Measurements from ENCODE around the gene XPO4.

Gene XPO4

GRCh38 chr13:20803180-20803965 is 99.2 kb downstream of the XPO4 start:
- TF ChIP-seq CTCF (IDR thresholded peaks at IDR 0.05; ENCODE audit: low read depth, low read length): no peak
- DNase-seq (ENCODE audit: low read depth in 2 of 2): no peak
- no peak overlapping the region for H3K4me3 ChIP-seq (replicated peaks in 1 of 2; ENCODE audit: low read depth in 2 of 2, low read length in 2 of 2)

- TF ChIP-seq CTCF (IDR thresholded peaks at IDR 0.05; ENCODE audit: low read depth, low read length): no peak
- no peak overlapping the region for H3K4me3 ChIP-seq (replicated peaks in 1 of 2; ENCODE audit: low read depth in 2 of 2, low read length in 2 of 2)
- DNase-seq (ENCODE audit: low read depth in 2 of 2): no peak
These were observed 100.8 kb downstream of the XPO4 start for GRCh38 chr13:20801707-20802106.

GRCh38 chr13:20799726-20800416 is 102.7 kb downstream of the XPO4 start:
- no peak overlapping the region for H3K4me3 ChIP-seq (replicated peaks in 1 of 2; ENCODE audit: low read depth in 2 of 2, low read length in 2 of 2)
- no peak for TF ChIP-seq CTCF (IDR thresholded peaks at IDR 0.05; ENCODE audit: low read depth, low read length)
- peak; percentile 51 to 52 for DNase-seq (ENCODE audit: low read depth in 2 of 2)

GRCh38 chr13:20798027-20798426 is 104.5 kb downstream of the XPO4 start:
- DNase-seq (ENCODE audit: low read depth in 2 of 2): no peak

GRCh38 chr13:20796791-20797508 is 105.6 kb downstream of the XPO4 start:
- no peak for TF ChIP-seq CTCF (IDR thresholded peaks at IDR 0.05; ENCODE audit: low read depth, low read length)
- DNase-seq (ENCODE audit: low read depth in 2 of 2): peak in 1 of 2 donors; percentile 10
- H3K4me3 ChIP-seq (replicated peaks in 1 of 2; ENCODE audit: low read depth in 2 of 2, low read length in 2 of 2): no peak overlapping the region

More at GRCh38 chr13:20798027-20798426, 104.5 kb downstream of the XPO4 start:
- H3K4me3 ChIP-seq (replicated peaks in 1 of 2; ENCODE audit: low read depth in 2 of 2, low read length in 2 of 2): no peak overlapping the region
- no peak for TF ChIP-seq CTCF (IDR thresholded peaks at IDR 0.05; ENCODE audit: low read depth, low read length)

GRCh38 chr13:20789665-20790064 is 112.9 kb downstream of the XPO4 start:
- no peak overlapping the region for H3K4me3 ChIP-seq (replicated peaks in 1 of 2; ENCODE audit: low read depth in 2 of 2, low read length in 2 of 2)
- DNase-seq (ENCODE audit: low read depth in 2 of 2): no peak
- no peak for TF ChIP-seq CTCF (IDR thresholded peaks at IDR 0.05; ENCODE audit: low read depth, low read length)
